Measurements from ENCODE around the gene DQX1. TPM values are rescaled to one million over a fixed set of nuclear protein-coding genes. Genes with fewer than 3 reads are reported as not detected.

Gene DQX1
- total and polyA plus RNA-seq, 9 of the 15 experiments (the other 6 are each of a cell fraction or from before 2014, with no cell fraction given), result 0.04 to 0.38 (median 0.18) TPM; not detected in 1

DNA sequence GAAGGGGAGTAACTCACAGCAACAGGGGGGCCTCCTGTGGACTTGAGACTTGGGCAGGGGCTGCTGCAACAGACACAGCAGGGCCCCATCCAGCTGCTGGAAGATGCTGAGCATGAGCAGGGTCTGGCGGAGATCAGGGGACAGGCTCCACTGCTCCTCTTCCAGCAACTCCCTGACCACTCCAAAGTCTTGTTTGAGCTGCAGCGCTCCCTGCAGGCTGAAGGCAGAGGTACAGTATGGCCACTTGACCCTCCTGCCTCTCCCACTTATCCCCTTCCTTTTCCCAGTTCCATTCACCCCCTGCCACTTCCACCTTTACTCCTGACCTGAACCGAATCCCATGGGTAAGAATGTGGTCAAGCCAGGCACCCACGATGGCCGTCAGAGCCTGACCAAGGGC, 51.1 kb downstream of the DQX1 start:
- peaks cover 13% of the 10 kb centered on the region; the same call in 2 of the 3 replicates for H3K79me2 ChIP-seq (ENCODE audit: control insufficient read depth, insufficient read depth, low read length)
- no peaks in the 10 kb centered on the region for H3K27me3 ChIP-seq (ENCODE audit: control insufficient read depth in 2 of 2, insufficient read depth in 2 of 2, low read length in 2 of 2)
- no peaks in the 10 kb centered on the region for H4K20me1 ChIP-seq (replicated peaks; ENCODE audit: control insufficient read depth, insufficient read depth, low read length)
- POLR2A ChIA-PET, result interaction anchor here (0.6 to 1.1 kb wide), 5 partner anchors 26 to 139 kb away, joined by 3 to 4 read pairs (median 3); no protein-coding TSS in a partner anchor
- no peaks in the 10 kb centered on the region for H3K9me3 ChIP-seq (replicated peaks; ENCODE audit: control insufficient read depth, insufficient read depth, low read depth, low read length)
- no peak overlapping the region for H3K9ac ChIP-seq (ENCODE audit: insufficient read depth in 1 of 2, low read depth in 2 of 2, low read length in 2 of 2)
- 77% methylated on average over 4 of the region's 5 CpGs for WGBS (ENCODE audit: insufficient coverage, low coverage, missing lambda C conversion rate)
- peaks cover 27% of the 10 kb centered on the region for H3K36me3 ChIP-seq (ENCODE audit: control insufficient read depth, insufficient read depth, low read length)
- DNase-seq (ENCODE audit: extremely low read depth in 1 of 4, low spot score in 3 of 4) (peak in 2 of 4 experiments; percentile 29 to 43), ATAC-seq (peak; percentile 40), FAIRE-seq (no peak)
- H3K4me3 ChIP-seq, result no peak overlapping the region
- H3K27ac ChIP-seq (ENCODE audit: extremely low read depth, low read depth, low read length), result no peak overlapping the region
- BruUV-seq (replicated peaks), result no TSS peak
- no peak overlapping the region for H2AFZ ChIP-seq (ENCODE audit: low read depth, low read length)
- H3K4me2 ChIP-seq (ENCODE audit: insufficient read depth, low read length), result no peak overlapping the region
- H3K9me1 ChIP-seq (ENCODE audit: control insufficient read depth, insufficient read depth, low read length), result peaks cover 4% of the 10 kb centered on the region
- in situ Hi-C loops (cut with MboI) (no loop called here), intact Hi-C loops (cut with micrococcal nuclease) (loop anchor here (2.0 to 5.0 kb wide), 2 partner anchors 78 to 142 kb away; no protein-coding TSS in a partner anchor)
- H3K4me1 ChIP-seq (replicated peaks in 1 of 2; ENCODE audit: control insufficient read depth in 2 of 2, insufficient read depth in 2 of 2, low read length in 2 of 2), result peaks cover 11 to 16% of the 10 kb centered on the region in 2 experiments; a peak in 3 of 5 replicates
- CTCF ChIA-PET (ENCODE audit: low intra/inter-chr PET ratio), result interaction anchor here (0.6 kb wide), 1 partner anchor 58 kb away, joined by 3 read pairs; no protein-coding TSS in a partner anchor
- 0 out of 2 replicates have a peak, but pooled peaks have one; percentile 9 for TF ChIP-seq SMC3 (conservative IDR thresholded peaks at IDR 0.05; ENCODE audit: insufficient read depth, low read depth, low read length)
- TF ChIP-seq, protein P1, sequence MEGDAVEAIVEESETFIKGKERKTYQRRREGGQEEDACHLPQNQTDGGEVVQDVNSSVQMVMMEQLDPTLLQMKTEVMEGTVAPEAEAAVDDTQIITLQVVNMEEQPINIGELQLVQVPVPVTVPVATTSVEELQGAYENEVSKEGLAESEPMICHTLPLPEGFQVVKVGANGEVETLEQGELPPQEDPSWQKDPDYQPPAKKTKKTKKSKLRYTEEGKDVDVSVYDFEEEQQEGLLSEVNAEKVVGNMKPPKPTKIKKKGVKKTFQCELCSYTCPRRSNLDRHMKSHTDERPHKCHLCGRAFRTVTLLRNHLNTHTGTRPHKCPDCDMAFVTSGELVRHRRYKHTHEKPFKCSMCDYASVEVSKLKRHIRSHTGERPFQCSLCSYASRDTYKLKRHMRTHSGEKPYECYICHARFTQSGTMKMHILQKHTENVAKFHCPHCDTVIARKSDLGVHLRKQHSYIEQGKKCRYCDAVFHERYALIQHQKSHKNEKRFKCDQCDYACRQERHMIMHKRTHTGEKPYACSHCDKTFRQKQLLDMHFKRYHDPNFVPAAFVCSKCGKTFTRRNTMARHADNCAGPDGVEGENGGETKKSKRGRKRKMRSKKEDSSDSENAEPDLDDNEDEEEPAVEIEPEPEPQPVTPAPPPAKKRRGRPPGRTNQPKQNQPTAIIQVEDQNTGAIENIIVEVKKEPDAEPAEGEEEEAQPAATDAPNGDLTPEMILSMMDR (IDR thresholded peaks at IDR 0.05 in 2 of 3, conservative IDR thresholded peaks at IDR 0.05 in 1 of 3; ENCODE audit: insufficient read depth in 2 of 3, low read depth in 1 of 3, low read length in 3 of 3), result peak; percentile 49 to 72 (median 52); a peak in 5 of 6 replicates
- 0 out of 2 replicates have a peak, but pooled peaks have one; percentile 12 for TF ChIP-seq REST (IDR thresholded peaks at IDR 0.05; ENCODE audit: borderline replicate concordance)
- no peak for TF ChIP-seq REST (CRISPR knock-in tag; IDR thresholded peaks at IDR 0.05; ENCODE audit: low read depth)
- no peak for TF ChIP-seq RHOXF2B (CRISPR knock-in tag; conservative IDR thresholded peaks at IDR 0.05)
- TF ChIP-seq, protein P2, sequence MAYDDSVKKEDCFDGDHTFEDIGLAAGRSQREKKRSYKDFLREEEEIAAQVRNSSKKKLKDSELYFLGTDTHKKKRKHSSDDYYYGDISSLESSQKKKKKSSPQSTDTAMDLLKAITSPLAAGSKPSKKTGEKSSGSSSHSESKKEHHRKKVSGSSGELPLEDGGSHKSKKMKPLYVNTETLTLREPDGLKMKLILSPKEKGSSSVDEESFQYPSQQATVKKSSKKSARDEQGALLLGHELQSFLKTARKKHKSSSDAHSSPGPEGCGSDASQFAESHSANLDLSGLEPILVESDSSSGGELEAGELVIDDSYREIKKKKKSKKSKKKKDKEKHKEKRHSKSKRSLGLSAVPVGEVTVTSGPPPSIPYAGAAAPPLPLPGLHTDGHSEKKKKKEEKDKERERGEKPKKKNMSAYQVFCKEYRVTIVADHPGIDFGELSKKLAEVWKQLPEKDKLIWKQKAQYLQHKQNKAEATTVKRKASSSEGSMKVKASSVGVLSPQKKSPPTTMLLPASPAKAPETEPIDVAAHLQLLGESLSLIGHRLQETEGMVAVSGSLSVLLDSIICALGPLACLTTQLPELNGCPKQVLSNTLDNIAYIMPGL (CRISPR knock-in tag; IDR thresholded peaks at IDR 0.05), result no peak
- no peak for TF ChIP-seq HDAC2 (IDR thresholded peaks at IDR 0.05)
- TF ChIP-seq PURB (CRISPR knock-in tag; IDR thresholded peaks at IDR 0.05; ENCODE audit: low read depth), result no peak
- TF ChIP-seq ESRRB (CRISPR knock-in tag; IDR thresholded peaks at IDR 0.05; ENCODE audit: borderline replicate concordance), result no peak
- TF ChIP-seq SIRT6 (IDR thresholded peaks at IDR 0.05; ENCODE audit: low read depth, low read length), result no peak

Data from K562 (cell line).